ENCODE data around the gene MLLT3. TPM values are rescaled to one million over a fixed set of nuclear protein-coding genes. Genes with fewer than 3 reads are reported as not detected.

Gene MLLT3
- total RNA-seq, 1 experiment from 2014 or later, result 20.0 TPM

- DNase-seq (ENCODE audit: low read depth), result no peak
Measured at GRCh38 chr9:20630241-20630943, 8.1 kb upstream of the MLLT3 start.

- DNase-seq (ENCODE audit: low read depth), result no peak
Measured at GRCh38 chr9:20625003-20625349, 2.7 kb upstream of the MLLT3 start.

GRCh38 chr9:20624201-20625002 is 2.1 kb upstream of the MLLT3 start:
- peak; percentile 73 for DNase-seq (ENCODE audit: low read depth)

GRCh38 chr9:20623748-20624124 is 1.4 kb upstream of the MLLT3 start:
- DNase-seq (ENCODE audit: low read depth), result no peak

GRCh38 chr9:20623021-20623747 is 885 bp upstream of the MLLT3 start:
- DNase-seq (ENCODE audit: low read depth), result peak; percentile 13

GRCh38 chr9:20621471-20622329 is 599 bp downstream of the MLLT3 start:
- DNase-seq (ENCODE audit: low read depth), result no peak

- DNase-seq (ENCODE audit: low read depth), result no peak
Measured at GRCh38 chr9:20620650-20621470, 1.4 kb downstream of the MLLT3 start.

GRCh38 chr9:20619487-20620200 is 2.7 kb downstream of the MLLT3 start:
- DNase-seq (ENCODE audit: low read depth), result no peak

- peak; percentile 71 for DNase-seq (ENCODE audit: low read depth)
Measured at GRCh38 chr9:20618361-20618802, 3.9 kb downstream of the MLLT3 start.

GRCh38 chr9:20616808-20617207 is 5.5 kb downstream of the MLLT3 start:
- no peak for DNase-seq (ENCODE audit: low read depth)

GRCh38 chr9:20614602-20615216 is 7.6 kb downstream of the MLLT3 start:
- DNase-seq (ENCODE audit: low read depth), result no peak

- peak; percentile 40 for DNase-seq (ENCODE audit: low read depth)
Measured at GRCh38 chr9:20611691-20612287, 10.5 kb downstream of the MLLT3 start.

- no peak for DNase-seq (ENCODE audit: low read depth)
Measured at GRCh38 chr9:20610591-20610990, 11.7 kb downstream of the MLLT3 start.

- DNase-seq (ENCODE audit: low read depth), result no peak
Measured at GRCh38 chr9:20608582-20608981, 13.7 kb downstream of the MLLT3 start.

- no peak for DNase-seq (ENCODE audit: low read depth)
Measured at GRCh38 chr9:20606652-20607051, 15.6 kb downstream of the MLLT3 start.

GRCh38 chr9:20604562-20604961 is 17.7 kb downstream of the MLLT3 start:
- no peak for DNase-seq (ENCODE audit: low read depth)

- no peak for DNase-seq (ENCODE audit: low read depth)
Measured at GRCh38 chr9:20603524-20604268, 18.6 kb downstream of the MLLT3 start.

- no peak for DNase-seq (ENCODE audit: low read depth)
Measured at GRCh38 chr9:20601292-20601691, 21.0 kb downstream of the MLLT3 start.

All from HT1080 (cell line).